ENCODE measurements around the gene SPG11.
"Not testable (repeated sequence)": the region's sequence is repeated elsewhere in the genome, so short reads cannot be mapped to it uniquely, and the experiment has no call there.

- not testable (repeated sequence) for TF ChIP-seq POLR2A, CTCF, EP300 (IDR thresholded peaks at IDR 0.05)
Observed at GRCh38 chr15:44560926-44561325, 102.5 kb downstream of the SPG11 start.
